GM12892 (cell line): ENCODE results near the gene LDLRAD3.

Experiments
- POLR2A ChIP-seq: IDR thresholded peaks from 2 replicates; pipeline ENCODE4 v1.6.1; 2011; ENCODE audit warnings: low read depth, low read length, control low read depth
- POLR2AphosphoS5 ChIP-seq: IDR thresholded peaks from 2 replicates; pipeline ENCODE4 v1.6.1; 2011; ENCODE audit warnings: low read depth, low read length, control low read depth
- TAF1 ChIP-seq: IDR thresholded peaks from 2 replicates; pipeline ENCODE4 v1.6.1; 2011; ENCODE audit warnings: low read depth, mild to moderate bottlenecking, control low read depth, low read length, borderline replicate concordance

- TF ChIP-seq POLR2AphosphoS5 = no peak
- no peak for TF ChIP-seq TAF1
- TF ChIP-seq POLR2A = no peak
Measured at GRCh38 chr11:36162883-36163434, 219.1 kb downstream of the LDLRAD3 start.
